Testis (tissue), 2 donors: ENCODE results near the gene ARID3A.

ENCODE experiments used
- CTCF ChIP-seq, 3 experiments: fragments of 450-650 bp in 2 of 3; fragments of 200-600 bp in 1 of 3; sonication (generic) in 1 of 3; IDR thresholded peaks; one replicate each; pipeline ENCODE4 v1.5.1; 2016 to 2019; ENCODE audit warnings: antibody characterized with exemption in 3 of 3, mild to moderate bottlenecking in 2 of 3, moderate library complexity in 1 of 3
- POLR2A ChIP-seq: fragments of 450-650 bp; IDR thresholded peaks from one replicate; pipeline ENCODE4 v1.6.1; 2017; ENCODE audit warnings: antibody characterized with exemption, mild to moderate bottlenecking, moderate library complexity

GRCh38 chr19:971795-972194 is 46.0 kb downstream of the ARID3A start:
- TF ChIP-seq CTCF (IDR thresholded peaks at IDR 0.05) (no peak), POLR2A (no peak)
